ENCODE results near the gene CTRB2.
"Not testable (repeated sequence)": the region's sequence is repeated elsewhere in the genome, so short reads cannot be mapped to it uniquely, and the experiment has no call there.

The CTRB2 gene

GRCh38 chr16:75206749-75207451 is at the start of gene CTRB2:
CTRB2 (minus strand) TSS chr16:75207161; CDS start chr16:75207141, 20 bp downstream.
- no peak for DNase-seq

GRCh38 chr16:75256059-75256571 is 49.2 kb upstream of the CTRB2 start:
- no peak for DNase-seq

GRCh38 chr16:75254359-75254837 is 47.4 kb upstream of the CTRB2 start:
- DNase-seq: no peak

DNA sequence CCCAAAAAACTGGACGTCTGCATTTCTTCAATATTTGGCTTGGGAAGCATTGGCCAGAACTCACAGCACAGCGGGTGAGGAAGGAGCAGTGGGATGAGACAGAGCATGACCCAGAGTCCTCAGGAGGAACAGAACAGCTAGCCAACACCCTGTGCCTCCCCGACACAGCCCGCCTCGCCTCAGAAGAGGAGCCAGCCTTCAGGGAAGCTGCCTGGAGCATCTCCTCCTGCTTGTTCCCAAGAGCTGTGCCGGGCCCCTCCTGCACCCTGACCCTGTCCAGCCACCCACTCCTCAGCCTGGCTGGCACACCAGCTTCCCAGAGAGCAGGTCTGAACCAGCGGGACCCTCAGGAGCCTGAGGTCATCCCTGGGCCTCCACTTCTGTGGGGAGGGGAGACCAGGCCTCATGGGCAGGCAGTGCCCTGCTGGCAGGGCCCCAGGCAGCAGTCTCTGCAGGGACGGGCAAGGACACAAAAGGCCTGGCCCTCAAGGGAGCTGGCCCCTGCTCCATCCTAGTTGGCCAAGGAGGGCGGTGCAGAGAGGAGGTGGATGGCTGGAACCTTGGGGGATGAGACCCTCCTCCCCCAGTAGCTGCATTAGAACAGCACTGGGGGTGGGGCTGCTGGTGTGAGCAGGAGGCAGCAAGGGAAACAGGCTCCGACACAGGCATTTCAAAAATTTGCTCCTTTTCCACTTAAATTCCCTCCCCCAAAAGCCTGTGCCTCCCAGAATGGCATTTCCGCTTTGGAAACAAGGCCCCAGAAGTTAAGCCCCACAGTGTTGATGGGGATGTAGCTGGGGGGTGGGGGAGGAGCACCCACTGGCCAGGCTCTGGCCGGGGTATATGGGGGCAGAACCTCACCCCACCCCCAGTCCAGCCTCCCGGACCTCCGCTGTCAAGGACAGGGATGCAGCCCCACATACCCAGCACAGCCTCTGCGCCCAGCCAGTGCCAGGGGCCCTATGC is 46.3 kb upstream of the CTRB2 start:
- no peak for DNase-seq

DNA sequence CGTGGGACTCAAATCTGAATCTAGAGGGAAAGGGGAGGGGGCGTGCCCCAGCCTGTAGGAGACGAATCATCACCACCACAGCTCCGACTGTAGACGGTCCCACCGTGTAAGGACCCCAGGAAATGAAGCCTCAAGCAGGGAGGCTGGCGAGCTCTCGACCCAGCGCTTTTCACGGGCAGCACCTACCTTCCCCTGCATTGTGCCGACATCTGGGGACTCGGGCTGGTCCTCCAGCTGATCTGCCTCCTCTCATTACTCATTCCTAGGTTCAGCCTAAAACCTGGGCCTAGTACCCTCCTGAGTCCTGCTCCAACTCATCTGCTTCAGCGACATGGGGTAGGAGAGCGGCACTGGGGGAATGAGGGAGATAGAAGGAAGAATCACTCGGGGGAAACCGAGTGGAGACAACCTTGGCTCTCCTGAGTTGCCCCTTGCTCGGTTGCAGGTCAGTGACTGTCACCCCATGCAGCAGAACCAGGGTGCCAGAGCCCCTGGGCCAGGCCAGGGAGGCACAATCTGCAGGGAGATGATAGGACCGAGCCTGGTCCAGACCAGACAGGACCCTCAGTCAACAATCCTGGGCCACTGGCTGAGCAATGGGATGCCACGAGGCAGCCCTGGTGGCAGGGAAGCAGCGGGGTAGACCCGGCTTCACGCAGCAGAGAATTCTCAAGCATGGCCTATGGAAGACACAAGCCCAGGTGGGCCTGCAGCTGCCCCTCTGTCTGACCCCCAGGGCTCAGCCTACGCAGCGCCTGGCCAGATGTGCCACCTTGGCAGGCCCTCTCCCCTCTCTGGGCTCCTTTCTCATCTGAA is 45.3 kb upstream of the CTRB2 start:
- DNase-seq: no peak

DNA sequence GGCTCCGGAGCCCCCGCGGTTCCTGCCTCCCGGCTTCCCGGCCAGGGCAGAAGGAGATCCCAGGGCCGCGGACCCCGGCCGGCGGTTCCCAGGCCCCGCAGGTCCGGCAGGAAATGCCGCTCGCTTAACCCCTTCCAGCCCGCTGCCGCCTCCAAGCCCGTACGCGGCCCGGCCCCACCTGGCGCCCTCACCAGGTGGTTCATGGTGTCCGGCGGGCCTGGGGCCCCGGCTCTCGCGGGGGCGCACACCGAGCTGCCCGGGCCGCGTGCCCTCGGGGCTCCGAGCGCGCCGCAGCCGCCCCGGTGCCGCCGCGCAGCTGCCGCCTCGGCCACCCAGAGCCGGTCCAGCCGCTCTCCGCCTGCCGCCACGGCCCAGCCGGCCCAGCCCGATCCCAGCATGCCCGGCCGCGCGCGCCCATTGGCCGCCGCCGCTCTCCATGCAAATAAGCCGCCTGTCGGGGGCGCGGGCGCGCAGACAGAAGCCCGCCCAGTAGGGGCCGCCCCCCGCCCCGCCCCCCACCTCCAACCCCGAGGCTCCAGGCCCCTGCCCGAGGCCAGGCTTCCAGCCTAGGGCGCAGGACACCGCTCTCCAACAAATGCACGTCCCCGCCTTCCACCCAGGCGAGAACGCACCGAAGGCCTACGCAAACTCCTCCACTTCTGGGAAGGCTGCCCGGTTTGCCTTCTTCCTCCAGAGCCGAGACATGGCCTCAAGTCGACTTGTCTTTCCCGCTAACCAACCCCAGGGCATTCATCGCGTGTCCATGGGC is 44.5 kb upstream of the CTRB2 start, which contains the start of gene BCAR1:
Gene BCAR1 (minus strand): TSS at position 345 of the 769 bp plus-strand sequence. CDS start 142 bp downstream, at position 203.
- DNase-seq: peak; percentile 74

GRCh38 chr16:75250809-75251279 is 43.9 kb upstream of the CTRB2 start:
- no peak for DNase-seq

- no peak for DNase-seq
Measured at GRCh38 chr16:75250089-75250808, 43.3 kb upstream of the CTRB2 start.

DNA sequence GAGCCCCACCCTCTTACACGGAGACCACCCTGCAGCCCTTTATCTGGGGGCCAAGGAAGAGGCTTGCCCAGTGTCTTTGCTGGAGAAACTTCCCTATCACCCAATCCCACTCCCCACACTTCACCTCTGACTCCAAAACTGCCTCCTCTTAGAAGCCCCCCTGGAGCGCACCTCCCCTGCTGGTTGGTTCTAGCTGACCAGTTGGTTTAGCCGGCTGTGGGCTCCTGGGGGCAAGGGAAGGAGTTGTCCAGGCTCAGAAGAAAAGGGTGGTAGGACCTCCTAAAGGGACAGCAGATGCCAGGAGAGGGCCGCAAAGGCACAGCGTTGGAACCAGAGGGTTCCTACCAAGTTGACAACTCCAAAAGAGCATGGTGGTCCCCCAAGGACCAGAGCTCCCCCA is 42.5 kb upstream of the CTRB2 start:
- no peak for DNase-seq

- DNase-seq: no peak
Measured at GRCh38 chr16:75248536-75249380, 41.8 kb upstream of the CTRB2 start.

DNA sequence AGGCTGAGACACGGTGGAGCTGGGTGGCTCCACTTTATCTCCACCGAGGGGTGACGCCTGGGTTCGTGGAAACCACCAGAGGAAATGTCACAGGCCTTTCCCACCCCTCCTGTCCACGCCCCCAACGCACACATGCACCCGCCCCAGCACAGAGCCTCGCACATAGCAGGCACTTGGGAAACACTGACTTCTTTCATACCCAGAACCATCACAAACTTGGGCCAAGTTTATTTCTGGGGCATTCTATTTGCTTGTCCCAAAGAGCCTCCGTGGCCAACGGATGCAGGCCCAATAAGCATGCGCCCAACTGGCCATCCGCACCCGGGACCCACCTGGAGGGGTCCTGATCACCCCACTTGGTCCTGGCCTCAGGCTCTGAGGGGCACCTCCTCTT is 41.2 kb upstream of the CTRB2 start:
- no peak for DNase-seq

DNA sequence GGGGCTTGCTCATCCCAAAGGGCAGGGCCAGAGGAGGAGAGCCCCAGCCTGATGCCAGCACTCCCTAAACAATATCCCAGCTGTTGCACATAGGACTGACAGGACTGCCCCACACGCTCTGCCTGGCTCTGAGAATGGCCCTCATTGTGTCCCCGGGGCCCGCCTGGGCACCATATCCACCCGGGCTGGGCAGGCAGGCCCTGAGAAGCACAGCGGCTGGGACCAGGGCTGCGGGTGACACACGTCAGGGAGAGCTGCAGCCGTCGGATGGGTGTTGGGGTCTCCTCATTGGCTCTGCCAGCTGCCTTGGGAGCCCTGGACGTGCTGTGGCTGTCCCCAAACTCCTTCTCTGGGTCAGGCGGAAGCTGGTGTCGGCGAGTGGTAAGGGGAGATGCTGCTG is 40.3 kb upstream of the CTRB2 start:
- DNase-seq: no peak

DNA sequence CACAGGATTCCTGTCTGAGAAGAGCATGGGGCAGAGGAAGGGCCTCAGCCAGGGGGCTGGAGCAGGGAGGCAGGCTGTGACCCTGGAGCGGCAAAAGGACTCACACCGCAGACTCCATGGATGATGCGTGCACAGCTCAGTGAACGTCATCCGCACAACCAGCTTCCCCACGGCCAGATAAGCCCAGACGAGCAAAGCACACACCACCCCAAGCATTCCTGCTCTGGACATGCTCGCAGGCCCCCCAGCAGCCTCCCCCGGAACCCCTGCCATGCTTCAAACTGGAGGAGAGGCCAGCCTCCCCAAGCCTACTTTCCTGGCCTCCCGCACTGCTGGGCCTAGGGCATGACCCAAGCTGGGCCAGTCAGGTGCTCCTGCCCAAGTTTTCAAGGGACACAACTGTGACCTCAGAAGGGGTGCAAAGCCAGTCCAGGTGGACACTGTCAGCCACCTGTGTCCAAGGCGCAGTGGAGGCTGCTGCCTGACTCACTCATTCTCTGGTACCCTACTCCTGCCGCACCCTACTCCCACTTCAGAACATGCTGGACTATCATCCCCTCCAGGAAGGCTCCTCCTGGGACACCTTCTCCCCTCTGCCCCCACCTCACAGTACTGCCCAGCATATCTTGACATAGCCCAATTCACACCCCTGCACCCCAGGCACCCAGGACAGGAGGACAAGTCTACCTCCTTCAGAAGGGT is 39.7 kb upstream of the CTRB2 start:
- no peak for DNase-seq

DNA sequence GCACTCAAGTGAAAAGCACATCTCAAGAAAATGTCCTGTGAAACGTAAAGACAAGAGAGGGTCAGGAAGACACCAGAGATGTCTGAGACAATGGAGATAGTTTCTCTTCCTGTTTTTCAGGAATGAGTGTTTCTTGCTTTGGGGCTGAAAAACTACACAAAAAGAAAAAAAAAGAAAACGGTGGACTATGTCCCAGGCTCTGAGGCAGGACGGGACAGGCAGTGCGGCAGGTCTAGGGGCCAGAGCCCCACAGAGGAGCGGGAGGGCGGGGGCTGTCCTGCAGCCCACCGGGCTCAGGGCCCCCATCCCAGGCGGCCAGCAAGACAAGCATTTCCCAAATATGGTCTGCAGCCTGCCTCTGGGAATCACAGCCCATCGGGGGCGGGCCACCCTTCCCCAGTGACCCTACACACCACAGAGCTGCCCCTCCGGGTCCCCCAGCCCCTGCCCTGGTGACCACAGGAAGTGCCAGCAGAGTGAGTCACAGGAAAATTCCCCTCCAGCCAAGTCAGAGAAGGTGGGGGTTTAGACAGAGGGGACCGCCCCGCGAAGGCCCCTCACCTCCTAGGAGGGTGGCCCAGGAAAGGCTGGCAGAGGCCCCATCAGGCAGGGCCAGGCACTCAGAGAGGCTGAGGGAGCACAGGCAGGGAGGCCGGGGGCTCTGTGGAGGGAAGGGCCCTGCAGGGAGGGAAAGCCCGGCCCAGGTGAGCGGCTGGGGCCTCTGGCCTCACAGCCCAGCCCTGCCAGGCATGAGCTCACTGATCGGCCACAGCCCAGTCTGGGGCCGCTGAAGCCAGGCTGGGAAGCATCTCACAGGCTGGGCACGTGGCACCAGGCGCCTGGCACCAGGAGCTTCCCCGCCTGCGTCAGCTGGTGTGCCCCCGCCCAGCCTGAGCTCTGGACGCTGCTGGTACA is 38.1 kb upstream of the CTRB2 start:
- peak; percentile 94 for DNase-seq

GRCh38 chr16:75244225-75244809 is 37.4 kb upstream of the CTRB2 start:
- DNase-seq: no peak

- DNase-seq: no peak
Measured at GRCh38 chr16:75243667-75244224, 36.8 kb upstream of the CTRB2 start.

DNA sequence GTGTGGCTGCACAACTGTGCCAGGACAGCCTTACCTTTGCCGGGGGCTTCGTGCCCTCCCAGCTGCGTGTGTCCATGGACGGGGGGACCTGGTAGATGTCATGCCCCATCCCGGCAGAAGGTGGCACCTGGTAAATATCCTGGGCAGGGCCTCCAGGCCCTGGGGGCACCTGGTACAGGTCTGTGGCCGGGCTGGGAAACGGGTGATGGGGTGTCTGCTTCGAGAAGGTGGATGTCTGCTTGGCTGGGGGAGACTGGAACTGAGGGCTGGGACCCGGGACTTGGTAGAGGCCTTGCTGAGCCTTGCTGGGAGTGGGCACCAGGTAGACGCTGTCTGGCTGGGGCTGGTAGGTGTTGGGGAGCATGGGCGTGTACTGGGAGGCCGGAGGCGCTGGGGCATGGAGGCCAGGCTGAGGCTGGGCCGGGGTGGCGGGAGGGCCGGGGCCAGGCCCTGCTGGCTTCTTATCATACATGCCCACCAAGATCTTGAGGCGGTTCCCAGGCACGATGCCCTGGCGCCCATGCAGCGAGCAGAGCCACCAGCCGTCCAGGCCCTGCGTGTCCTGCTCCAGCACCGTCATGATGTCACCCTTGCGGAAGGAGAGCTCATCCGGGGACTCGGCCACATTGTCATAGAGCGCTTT is 35.6 kb upstream of the CTRB2 start:
- not testable (repeated sequence) for DNase-seq
